HG03108 (cell line): ENCODE data around the gene SLC38A3.

Experiments
- ATAC-seq: cut with Tn5 transposase; IDR thresholded peaks from one replicate; pipeline ENCODE4 v1.9.1; 2021; ENCODE audit warnings: moderate library complexity; ENCODE audit not compliant: unreplicated experiment

SLC38A3 gene

DNA sequence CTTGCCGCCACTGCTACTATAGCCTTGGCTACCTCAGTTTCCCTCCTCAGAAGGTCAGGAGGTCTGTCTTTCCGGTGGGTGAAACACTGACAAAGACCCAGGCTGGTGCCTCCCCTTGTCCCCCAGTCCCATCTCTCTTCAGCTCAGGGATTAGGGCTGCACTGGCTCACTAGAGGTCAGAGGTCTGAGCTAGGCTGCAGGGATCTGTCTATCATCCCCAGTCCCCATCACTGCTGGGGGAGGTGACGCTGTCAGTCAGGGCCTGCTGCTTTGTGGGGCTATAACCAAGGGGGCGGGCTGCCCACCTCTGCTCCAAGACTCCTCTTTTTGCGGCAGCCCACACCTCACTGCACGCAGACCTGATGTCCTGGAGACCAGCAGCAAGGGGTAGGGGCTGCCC, 36.3 kb upstream of the SLC38A3 start:
- ATAC-seq, result no peak

DNA sequence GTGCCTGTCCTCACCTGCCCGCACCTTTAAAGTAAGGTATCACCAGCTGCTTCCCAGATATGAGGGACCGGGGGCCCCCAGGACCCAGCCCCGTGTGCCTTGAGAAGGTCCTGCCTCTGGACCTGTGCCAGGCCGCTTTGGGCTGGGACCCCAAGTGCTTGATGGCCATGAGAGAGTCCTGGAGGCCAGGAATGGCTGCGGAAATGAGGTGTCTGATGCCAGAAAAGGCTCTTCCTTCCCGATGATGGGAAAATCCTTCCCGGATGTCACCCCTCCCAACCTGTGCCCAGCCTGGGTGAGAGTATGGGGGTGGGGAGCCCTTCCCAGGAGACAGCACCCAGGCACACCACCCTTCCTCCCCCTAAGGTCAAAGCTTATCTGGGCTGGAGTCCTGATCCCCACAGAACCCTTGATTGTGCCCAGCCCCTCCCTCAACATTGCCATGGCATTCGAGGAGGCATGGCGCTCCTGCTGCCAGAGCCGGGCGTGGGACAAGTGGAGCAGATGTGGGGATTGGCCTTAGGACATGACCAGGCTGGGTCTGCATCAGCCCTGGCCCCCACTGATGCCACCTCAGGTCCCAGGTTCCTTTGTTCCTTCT, 35.7 kb upstream of the SLC38A3 start:
- ATAC-seq, result no peak

DNA sequence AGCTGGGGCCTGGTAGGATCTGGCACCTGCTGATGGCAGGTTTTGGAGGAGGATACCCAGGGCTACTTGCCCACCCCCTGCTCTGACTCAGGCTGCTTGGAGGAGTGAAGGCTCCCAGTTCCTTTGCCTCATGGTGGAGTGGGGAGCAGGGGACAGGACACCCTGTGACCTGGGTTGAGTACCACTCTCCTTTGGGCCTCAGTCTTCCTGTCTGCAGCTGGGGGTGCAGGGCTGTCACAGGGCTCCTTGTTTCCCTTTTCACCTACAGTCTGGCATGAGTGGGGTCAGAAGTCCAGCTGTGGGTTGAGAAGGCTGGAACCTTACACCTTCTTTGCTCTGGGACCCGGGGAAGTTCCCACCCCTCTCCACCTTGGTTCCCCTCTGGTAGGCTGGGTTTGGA, 35.2 kb upstream of the SLC38A3 start:
- no peak for ATAC-seq

DNA sequence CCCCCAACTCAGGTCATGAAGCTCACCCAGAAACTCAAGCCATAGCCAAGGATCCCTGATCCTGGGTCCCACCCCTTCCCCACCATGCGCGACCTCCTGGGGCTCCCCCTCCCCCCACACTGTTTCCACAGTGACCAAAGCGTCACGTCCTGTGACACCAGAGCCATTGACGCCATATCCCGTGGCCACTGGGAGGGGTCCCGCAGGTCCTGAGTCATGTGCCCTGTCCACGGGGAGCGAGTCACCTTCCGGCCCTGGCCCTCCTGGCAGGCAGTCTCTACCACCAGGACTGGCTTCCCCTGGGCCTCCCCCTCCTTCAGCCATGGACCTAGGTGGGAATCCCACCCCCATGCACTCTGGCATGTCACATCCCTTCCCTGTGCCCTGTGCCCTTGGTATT, 34.4 kb upstream of the SLC38A3 start:
- ATAC-seq, result no peak

DNA sequence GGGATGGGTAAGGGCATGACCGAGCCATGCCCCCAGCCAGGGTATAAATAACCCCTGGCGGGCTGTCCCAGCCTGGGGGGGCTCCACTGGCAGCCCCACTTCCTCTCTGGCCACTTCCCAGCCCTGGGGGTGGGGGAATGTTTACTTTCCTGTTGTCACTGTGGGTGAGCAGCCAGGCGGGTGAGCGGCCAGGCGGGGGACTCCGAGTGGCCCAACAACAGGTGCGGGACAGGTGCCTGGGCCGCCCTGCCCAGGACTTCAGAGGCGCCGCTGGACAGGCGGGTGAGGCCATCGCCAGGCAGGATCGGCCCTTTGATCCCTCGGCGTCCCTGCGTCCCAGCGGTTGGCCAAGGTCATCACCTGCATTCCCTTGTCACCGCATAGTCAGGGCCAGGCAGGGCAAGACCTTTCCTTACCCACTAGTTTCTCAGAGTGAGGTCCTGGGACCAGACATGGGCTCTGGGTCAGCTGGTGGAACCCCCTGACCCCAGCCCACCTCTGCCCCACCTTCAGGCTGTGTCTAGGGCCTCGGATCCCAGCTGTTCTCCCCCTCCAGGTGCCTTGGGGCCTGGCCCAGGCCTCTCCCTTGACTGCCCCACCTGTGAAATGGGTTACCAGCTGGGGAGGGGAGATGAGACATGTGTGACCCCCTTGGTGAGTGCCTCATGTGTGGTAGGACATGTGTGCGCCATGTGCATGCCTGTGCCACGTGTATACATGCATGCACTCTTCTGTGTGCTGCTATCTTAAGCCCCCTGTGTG, 33.4 kb upstream of the SLC38A3 start:
- no peak for ATAC-seq

DNA sequence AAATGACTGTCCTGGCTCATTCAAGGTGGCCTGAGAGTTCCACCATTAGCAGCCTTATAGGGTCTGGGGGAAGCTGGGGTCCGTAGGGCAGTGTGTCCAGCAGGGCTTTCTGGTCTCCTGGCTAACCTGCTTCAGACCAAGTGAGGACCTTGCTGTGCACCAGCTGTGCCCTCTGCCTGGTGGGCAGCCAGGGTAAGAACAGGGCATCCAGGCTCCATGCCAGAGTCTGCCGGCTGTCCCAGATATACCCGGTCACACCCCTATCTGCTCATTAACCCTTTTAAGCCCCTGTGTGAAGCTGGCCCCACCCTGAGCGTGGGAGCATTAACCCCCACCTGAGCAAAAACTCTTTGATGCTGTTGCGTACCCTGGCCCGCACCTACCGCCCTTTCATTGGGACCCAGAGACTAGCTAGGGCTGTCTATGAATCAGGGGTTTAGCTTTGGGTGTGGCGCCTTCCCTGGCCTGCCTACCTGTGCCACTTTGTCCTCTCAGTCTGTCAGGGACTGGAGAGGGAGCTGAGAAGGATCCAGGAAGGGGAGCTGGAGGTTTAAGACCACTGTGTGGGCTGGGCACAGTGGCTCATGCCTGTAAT, 32.3 kb upstream of the SLC38A3 start:
- no peak for ATAC-seq

DNA sequence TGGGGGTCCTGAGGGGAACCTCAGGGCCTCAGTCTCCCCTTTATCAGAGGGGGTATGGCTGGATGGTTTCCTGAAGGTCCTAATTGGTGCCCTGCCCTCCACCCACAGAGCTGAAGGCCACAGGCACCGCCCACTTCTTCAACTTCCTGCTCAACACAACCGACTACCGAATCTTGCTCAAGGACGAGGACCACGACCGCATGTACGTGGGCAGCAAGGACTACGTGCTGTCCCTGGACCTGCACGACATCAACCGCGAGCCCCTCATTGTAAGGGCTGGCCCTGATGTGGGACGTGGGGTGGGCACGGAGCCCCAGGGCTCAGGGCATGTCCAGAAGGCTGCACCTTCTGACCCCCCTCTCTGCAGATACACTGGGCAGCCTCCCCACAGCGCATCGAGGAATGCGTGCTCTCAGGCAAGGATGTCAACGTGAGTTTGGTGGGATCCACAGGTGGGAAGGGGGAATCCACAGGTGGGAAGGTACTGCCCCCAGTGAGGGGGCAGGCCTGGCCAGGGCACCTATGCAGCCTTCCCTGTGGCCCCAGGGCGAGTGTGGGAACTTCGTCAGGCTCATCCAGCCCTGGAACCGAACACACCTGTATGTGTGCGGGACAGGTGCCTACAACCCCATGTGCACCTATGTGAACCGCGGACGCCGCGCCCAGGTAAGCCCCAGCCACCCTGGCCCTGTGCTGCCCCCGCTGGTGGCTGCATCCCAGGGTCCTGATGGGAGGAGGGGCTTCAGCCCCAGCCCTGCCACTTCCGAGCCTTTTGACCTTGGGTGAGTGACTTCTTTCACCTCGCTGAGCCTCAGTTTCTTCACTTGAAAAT, 31.2 kb upstream of the SLC38A3 start:
- ATAC-seq, result no peak

DNA sequence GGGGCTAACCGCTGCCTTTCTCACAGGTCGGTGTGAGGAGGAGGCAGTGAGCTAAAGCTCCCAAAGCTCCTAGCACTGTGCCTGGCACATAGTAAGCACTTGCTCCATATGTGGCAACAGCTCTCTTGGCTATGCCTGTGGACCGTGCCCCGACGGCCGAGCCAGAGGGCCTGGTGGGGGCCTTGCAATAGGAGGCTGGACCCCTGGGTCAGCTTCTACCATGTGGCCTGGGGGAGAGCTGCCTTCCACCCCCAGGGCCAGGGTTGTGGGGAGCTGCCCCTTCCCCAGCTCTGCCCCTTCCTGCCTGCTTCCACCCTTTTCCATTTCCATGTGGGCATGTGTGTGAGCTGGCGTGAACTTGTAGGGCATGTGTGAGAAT, 30.6 kb upstream of the SLC38A3 start:
- no peak for ATAC-seq

DNA sequence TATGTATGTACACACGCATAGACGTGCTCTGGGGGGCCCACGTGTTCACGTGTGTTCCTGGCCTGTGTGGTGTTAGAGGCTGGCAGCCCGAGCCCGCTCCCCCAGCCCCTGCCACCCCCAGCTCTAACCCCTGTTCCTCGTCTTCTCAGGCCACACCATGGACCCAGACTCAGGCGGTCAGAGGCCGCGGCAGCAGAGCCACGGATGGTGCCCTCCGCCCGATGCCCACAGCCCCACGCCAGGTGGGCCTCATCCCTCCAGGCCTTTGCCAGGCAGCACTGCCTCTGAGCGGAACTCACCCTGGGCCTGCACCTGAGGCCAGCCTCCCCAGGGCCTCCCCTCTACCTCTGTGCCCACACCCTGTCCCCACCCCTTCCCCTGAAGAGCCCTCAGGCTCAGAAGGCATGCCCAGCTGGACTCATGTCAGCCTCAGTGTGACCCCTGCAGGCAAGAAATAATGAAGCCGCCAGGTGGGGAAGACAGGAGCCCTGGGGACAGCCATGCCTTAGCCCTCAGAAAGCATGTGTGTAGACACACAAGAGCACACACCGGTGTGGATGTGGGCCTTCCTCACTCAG, 30.0 kb upstream of the SLC38A3 start:
- no peak for ATAC-seq

DNA sequence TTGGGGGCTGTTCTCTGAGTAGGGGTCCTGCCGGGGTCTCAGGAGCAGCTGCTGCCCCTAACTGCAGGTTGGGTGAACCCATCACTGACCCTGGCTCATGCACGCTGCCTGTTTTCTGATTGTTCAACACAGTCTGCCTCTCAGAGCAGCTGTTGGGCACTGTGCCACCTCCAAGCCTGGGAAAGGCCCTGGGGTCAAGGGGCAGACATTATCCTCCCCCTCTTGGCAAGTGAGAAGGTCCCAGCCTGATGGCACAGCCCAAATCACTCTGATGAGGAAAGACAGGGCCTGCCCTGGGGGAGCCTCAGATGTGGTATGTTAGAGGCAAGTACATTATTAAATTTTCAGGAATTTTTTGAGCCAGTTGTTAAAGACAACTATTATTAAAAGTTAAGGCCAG, 27.7 kb upstream of the SLC38A3 start:
- no peak for ATAC-seq

DNA sequence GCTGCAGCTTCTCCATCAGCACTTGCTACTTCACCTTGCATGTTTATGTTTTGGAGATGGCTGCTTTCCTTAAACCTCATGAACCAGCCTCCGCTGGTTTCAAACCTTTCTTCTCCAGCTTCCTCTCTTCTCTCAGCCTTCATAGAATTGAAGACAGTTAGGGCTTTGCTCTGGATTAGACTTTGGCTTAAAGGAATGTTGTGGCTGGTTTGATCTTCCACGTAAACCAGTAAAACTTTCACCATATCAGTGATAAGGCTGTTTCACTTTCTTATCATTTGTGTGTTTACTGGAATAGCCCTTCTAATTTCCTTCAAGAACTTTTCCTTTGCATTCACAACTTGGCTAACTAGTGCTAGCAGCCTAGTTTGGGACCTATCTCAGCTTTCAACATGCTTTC, 25.4 kb upstream of the SLC38A3 start:
- ATAC-seq, result no peak

DNA sequence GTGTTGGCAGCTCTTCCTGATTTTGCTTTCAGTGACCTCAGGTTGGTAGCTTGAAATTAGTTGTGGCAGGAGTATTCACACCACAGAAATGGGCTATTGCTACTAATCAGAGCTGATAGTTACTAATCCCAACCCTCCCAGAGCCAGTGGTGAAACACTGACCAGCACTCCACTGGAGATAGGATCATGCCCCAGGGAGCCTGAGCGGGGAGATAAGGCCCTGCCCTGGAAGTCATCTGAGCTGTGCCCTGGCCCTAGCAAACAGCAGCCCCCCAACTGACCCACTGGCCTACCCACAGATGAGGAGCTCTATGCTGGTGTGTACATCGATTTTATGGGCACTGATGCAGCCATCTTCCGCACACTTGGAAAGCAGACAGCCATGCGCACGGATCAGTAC, 23.1 kb upstream of the SLC38A3 start:
- ATAC-seq, result no peak

DNA sequence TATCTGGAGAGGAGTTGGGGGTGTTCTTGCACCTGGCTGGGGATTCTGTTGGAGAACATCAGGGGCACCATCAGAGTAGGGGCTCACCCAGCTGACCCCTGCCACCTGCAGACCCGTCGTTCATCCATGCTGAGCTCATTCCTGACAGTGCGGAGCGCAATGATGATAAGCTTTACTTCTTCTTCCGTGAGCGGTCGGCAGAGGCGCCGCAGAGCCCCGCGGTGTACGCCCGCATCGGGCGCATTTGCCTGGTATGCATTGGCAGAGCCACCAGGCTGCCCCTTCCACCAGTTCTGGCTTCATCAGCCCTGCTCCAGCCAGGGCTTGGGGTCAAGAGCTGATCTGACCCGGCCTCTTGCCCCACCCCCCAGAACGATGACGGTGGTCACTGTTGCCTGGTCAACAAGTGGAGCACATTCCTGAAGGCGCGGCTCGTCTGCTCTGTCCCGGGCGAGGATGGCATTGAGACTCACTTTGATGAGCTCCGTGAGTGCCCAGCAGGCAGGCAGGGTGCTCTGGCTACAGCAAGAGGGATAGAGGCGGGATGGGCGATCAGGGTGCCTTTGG, 22.5 kb upstream of the SLC38A3 start:
- no peak for ATAC-seq

DNA sequence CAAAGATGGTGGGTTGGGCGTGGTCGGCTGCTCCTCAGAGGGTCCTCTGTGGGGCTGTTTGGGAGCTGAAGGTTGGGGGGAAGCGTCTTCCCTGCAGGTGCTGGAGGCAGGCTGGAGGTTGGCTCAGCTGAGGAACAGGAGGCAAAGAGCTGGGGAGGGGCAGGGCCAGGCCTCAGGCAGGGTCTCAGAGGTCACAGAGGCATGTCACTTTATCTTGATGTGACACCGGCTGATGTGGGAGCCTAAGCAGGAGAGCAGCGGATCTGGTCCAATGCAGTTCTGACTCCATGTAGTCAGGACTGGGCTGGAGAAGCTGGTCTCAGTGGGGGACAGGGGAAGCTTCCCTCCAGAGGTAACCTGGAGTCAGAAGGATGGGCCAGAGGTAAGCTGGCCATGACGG, 21.3 kb upstream of the SLC38A3 start:
- ATAC-seq, result no peak

DNA sequence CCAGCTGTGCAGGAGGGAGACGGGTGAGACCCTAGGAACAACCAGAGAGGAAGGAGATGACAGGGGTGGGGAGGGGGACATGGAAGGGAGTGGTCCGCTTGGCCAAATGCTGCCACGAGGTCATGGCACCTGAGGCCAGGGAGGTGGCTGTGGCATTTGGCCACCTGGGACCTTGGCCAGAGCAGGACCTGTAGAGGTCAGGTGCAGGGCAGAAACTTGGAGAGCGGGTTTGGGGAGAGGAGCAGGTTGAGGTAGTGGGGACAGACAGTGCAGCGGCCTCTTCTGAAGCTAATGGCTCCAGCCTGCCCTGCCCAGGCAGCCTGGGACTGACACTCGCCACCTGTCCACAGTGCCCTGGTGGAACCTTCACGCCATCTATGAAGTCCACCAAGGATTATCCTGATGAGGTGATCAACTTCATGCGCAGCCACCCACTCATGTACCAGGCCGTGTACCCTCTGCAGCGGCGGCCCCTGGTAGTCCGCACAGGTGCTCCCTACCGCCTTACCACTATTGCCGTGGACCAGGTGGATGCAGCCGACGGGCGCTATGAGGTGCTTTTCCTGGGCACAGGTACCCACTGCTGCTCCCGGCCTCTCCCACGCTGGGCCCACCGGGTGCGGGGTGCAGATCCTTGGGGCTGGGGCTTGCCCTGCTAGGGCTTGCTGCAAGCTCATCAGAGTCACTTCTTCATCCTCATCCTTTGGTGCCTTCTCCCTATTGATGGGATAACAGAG, 20.7 kb upstream of the SLC38A3 start:
- ATAC-seq, result no peak

DNA sequence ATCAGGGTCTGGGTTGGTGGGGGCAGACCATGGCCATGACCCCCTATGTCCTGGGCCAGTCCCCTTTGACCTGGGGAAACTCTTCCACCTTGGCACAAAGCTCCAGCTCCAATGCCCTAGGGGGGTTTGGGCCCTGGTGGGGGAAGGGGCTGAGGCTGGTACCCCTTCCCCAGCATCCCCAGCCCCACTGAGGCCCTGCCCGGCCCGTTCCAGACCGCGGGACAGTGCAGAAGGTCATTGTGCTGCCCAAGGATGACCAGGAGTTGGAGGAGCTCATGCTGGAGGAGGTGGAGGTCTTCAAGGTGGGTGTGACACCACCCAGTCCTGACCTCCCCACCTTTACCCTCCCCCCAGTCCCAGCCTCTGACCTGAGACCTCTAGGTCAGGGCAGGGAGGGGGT, 19.8 kb upstream of the SLC38A3 start:
- ATAC-seq, result no peak

DNA sequence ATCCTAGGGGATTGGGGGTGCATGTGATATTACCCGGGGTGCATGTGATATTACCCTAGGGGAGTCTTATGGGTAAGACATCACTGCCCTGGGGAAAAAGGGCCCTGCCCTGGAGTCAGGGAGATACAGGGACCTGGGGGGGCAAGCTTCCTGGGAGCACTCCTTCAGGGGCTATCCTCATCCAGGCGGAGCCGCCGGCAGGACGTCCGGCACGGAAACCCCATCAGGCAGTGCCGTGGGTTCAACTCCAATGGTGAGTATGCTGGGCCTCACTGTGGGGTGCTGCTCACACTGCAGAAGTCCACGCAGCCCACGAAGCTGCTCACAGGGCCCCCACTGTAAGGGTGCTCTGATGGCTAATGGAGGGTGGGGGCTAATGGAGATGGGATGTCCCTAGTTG, 19.0 kb upstream of the SLC38A3 start:
- no peak for ATAC-seq

DNA sequence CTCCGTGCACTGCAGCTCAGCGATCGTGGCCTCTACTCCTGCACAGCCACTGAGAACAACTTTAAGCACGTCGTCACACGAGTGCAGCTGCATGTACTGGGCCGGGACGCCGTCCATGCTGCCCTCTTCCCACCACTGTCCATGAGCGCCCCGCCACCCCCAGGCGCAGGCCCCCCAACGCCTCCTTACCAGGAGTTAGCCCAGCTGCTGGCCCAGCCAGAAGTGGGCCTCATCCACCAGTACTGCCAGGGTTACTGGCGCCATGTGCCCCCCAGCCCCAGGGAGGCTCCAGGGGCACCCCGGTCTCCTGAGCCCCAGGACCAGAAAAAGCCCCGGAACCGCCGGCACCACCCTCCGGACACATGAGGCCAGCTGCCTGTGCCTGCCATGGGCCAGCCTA, 17.3 kb upstream of the SLC38A3 start:
- ATAC-seq, result no peak

DNA sequence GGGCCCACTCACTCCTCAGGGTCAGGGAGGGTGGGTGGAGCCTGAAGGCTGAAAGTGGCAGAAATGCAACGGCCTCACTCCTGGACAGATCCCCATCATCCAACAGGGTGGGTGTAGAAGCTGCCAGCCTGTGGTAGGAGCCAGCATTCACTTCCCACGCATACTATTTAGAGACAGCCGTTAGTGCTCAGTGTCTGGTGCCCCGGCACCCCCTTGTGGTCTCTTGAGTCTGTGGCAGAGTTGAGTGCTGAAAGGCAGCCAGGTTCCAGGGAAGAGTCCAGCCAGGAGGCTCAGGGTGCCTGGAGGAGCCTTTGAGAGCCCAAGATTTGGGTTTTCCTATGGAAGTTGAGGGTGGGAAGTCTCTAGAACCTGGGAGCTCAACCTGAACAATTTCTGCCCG, 15.8 kb upstream of the SLC38A3 start:
- ATAC-seq, result no peak

DNA sequence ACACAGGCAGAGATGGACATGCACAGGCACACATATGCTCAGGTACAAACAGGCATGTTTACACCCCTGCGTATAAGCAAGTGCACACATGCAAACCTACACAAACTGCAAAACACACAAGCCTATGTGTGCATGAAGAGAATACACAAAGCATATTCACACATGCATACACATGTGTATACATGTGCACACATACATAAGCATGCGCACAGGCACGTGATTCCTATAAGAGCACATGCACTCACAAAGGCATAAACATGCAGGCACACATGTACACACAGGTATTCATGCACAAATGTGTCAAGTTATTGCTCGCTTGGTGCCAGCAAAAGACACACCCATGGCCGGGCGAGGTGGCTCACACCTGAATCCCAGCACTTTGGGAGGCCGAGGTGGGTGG, 15.1 kb upstream of the SLC38A3 start:
- no peak for ATAC-seq
